Esophagus squamous epithelium (tissue), 5 donors: ENCODE data around the gene C5AR2. TPM values are rescaled to one million over a fixed set of nuclear protein-coding genes. Genes with fewer than 3 reads are reported as not detected.
"Not testable (repeated sequence)": the region's sequence is repeated elsewhere in the genome, so short reads cannot be mapped to it uniquely, and the experiment has no call there.

Experiments used
- DNase-seq: peaks from one replicate; lab custom pipeline; 2025; lab: John Stamatoyannopoulos, UW
- H3K27ac ChIP-seq, 4 donors: fragments of 200-600 bp; sonication (generic); one replicate each; pipeline ENCODE4 v1.5.1; 2016 to 2019; ENCODE audit warnings: mild to moderate bottlenecking in 1 of 4
- H3K27me3 ChIP-seq, 4 donors: fragments of 200-600 bp; sonication (generic); 1 replicate in 3 of 4; 2 replicates in 1 of 4; pipeline versions ENCODE4 v1.5.1 to v1.6.0; 2017 to 2021; ENCODE audit warnings: antibody characterized with exemption in 1 of 4
- H3K36me3 ChIP-seq, 3 donors: fragments of 200-600 bp; sonication (generic); one replicate each; pipeline ENCODE4 v1.5.1; 2016 to 2019
- H3K4me1 ChIP-seq, 3 donors: fragments of 200-600 bp; sonication (generic); one replicate each; pipeline ENCODE4 v1.5.1; 2017 to 2019
- H3K4me3 ChIP-seq, 4 donors: fragments of 200-600 bp; sonication (generic); 1 replicate in 3 of 4; 2 replicates in 1 of 4; pipeline ENCODE4 v1.5.1; 2016 to 2019; ENCODE audit warnings: mild to moderate bottlenecking in 2 of 4, moderate library complexity in 1 of 4
- H3K9me3 ChIP-seq, 3 donors: fragments of 200-600 bp; sonication (generic); one replicate each; pipeline ENCODE4 v1.5.1; 2016 to 2019
- CTCF ChIP-seq, 6 experiments: fragments of 450-650 bp in 4 of 6; fragments of 200-600 bp in 2 of 6; sonication (generic) in 2 of 6; IDR thresholded peaks; one replicate each; pipeline ENCODE4 v1.5.1; 2016 to 2019; ENCODE audit warnings: antibody characterized with exemption in 6 of 6, mild to moderate bottlenecking in 4 of 6, moderate library complexity in 4 of 6
- POLR2A ChIP-seq, 4 donors: fragments of 450-650 bp; IDR thresholded peaks; one replicate each; pipeline ENCODE4 v1.6.1; 2017; ENCODE audit warnings: antibody characterized with exemption in 4 of 4, mild to moderate bottlenecking in 4 of 4, moderate library complexity in 3 of 4
- WGBS, 2 donors: methylation state at CpG; one replicate each; pipeline ENCODE4 v1.1.5; 2018; 5-methylcytosine and 5-hydroxymethylcytosine counted together
- intact Hi-C: fragments of 100-400 bp; cut with DNase I; formaldehyde crosslinking; loops from one replicate; pipeline ENCODE4 v1.15.0; 2022
- total RNA-seq, 4 donors: library from RNA; depleted of rRNA; stranded (reverse); fragments of >200 nt; gene quantifications; one replicate each; pipeline ENCODE4 v1.1.0, GENCODE V29; 2016
- donor health status: DM: yes; HTN: yes; CAD: no.

Gene C5AR2
- total RNA-seq, result 1 to 10 TPM in 1 of 4 donors, under 1 TPM in 3; 0.21 to 1.3 (median 0.63) TPM

GRCh38 chr19:47331931-47332547 lies at the start of gene C5AR2:
Gene C5AR2, plus strand, starts transcription at chr19:47332175. Its CDS starts 8,625 bp downstream, at chr19:47340800.
- Histone ChIP-seq H3K9me3 (no peaks in the 10 kb centered on the region), H3K4me1 (peaks cover 0 to 30% (median 0%) of the 10 kb centered on the region in 3 donors), H3K27ac (peak within 1 kb of the TSS in 3 of 4 donors; percentile 16 to 79 (median 61)), H3K4me3 (no peak within 1 kb of the TSS), H3K36me3 (no peaks in the 10 kb centered on the region), H3K27me3 (peaks cover 0 to 5% (median 0%) of the 10 kb centered on the region in 4 donors)
- TF ChIP-seq POLR2A (IDR thresholded peaks at IDR 0.05), result peak in 2 of 4 donors; percentile 18 to 21
- TF ChIP-seq CTCF (IDR thresholded peaks at IDR 0.05), result no peak
- no peak for DNase-seq
- 43 to 86% methylated on average over 5 to 18 of the region's 18 CpGs for WGBS, 2 donors
- intact Hi-C loops, result no loop called here

GRCh38 chr19:47283405-47284059 lies 48.4 kb upstream of the C5AR2 start:
- WGBS, 2 donors, result 69 to 78% methylated on average over 10 of the region's 10 CpGs
- DNase-seq, result no peak
- no peaks in the 10 kb centered on the region for H3K27me3 ChIP-seq
- H3K9me3 ChIP-seq, result no peaks in the 10 kb centered on the region
- H3K36me3 ChIP-seq, result no peaks in the 10 kb centered on the region
- TF ChIP-seq CTCF (IDR thresholded peaks at IDR 0.05) (no peak), POLR2A (IDR thresholded peaks at IDR 0.05) (no peak)
- peaks cover 0 to under 1% (median 0%) of the 10 kb centered on the region in 3 donors for H3K4me1 ChIP-seq
- no peak overlapping the region for H3K4me3 ChIP-seq
- intact Hi-C loops, result no loop called here
- no peak overlapping the region for H3K27ac ChIP-seq

- H3K27ac ChIP-seq, result no peak overlapping the region
- TF ChIP-seq POLR2A (IDR thresholded peaks at IDR 0.05) (no peak), CTCF (IDR thresholded peaks at IDR 0.05) (peak; percentile 84 to 94 (median 92))
- 29% methylated on average over 9 of the region's 9 CpGs for WGBS, 2 donors
- no peaks in the 10 kb centered on the region for H3K27me3 ChIP-seq
- no peaks in the 10 kb centered on the region for H3K9me3 ChIP-seq
- H3K4me3 ChIP-seq, result no peak overlapping the region
- peaks cover under 1 to 9% (median 5%) of the 10 kb centered on the region in 3 donors for H3K4me1 ChIP-seq
- H3K36me3 ChIP-seq, result no peaks in the 10 kb centered on the region
- no peak for DNase-seq
- intact Hi-C loops, result no loop called here
These were observed 47.6 kb upstream of the C5AR2 start for GRCh38 chr19:47284324-47284899.

GRCh38 chr19:47296036-47296435 lies 35.9 kb upstream of the C5AR2 start:
- intact Hi-C loops, result loop anchor here (10.0 kb wide), 1 partner anchor 109 kb away; no protein-coding TSS in a partner anchor

GRCh38 chr19:47300867-47301266 lies 31.1 kb upstream of the C5AR2 start:
- DNase-seq, H3K4me3 ChIP-seq, H3K9me3 ChIP-seq, H3K27ac ChIP-seq, H3K27me3 ChIP-seq, H3K36me3 ChIP-seq: not testable (repeated sequence)
- intact Hi-C loops, result loop anchor here (10.0 kb wide), 1 partner anchor 124 kb away; no protein-coding TSS in a partner anchor
- 92 to 93% methylated on average over 9 to 14 of the region's 14 CpGs for WGBS, 2 donors
- peaks cover 0 to 14% (median 5%) of the 10 kb centered on the region in 3 donors for H3K4me1 ChIP-seq

More at GRCh38 chr19:47296036-47296435, 35.9 kb upstream of the C5AR2 start:
- no peaks in the 10 kb centered on the region for H3K36me3 ChIP-seq
- H3K4me3 ChIP-seq, result no peak overlapping the region
- DNase-seq, result no peak
- WGBS, 2 donors, result 24 to 35% methylated on average over 10 to 12 of the region's 12 CpGs
- H3K9me3 ChIP-seq, result no peaks in the 10 kb centered on the region
- TF ChIP-seq CTCF (IDR thresholded peaks at IDR 0.05), result peak; percentile 71 to 83 (median 76)
- no peak for TF ChIP-seq POLR2A (IDR thresholded peaks at IDR 0.05)
- H3K27me3 ChIP-seq, result no peaks in the 10 kb centered on the region
- H3K4me1 ChIP-seq, result peaks cover 0 to 5% (median 0%) of the 10 kb centered on the region in 3 donors
- H3K27ac ChIP-seq, result no peak overlapping the region
